Osteocyte (in vitro differentiated cells): Measurements from ENCODE around the gene APOBEC4. TPM values are rescaled to one million over a fixed set of nuclear protein-coding genes. Genes with fewer than 3 reads are reported as not detected.

Experiments
- DNase-seq: peaks from one replicate; pipeline ENCODE4 v3.0.0; 2021; ENCODE audit warnings: mixed read lengths; ENCODE audit not compliant: unreplicated experiment; ENCODE audit errors: extremely low spot score
- H3K27ac Mint-ChIP-seq: one replicate; pipeline ENCODE4 v1.8.0; 2021; ENCODE audit warnings: mild to moderate bottlenecking, mixed read lengths; ENCODE audit not compliant: unreplicated experiment
- H3K27me3 Mint-ChIP-seq: one replicate; pipeline ENCODE4 v1.8.0; 2021; ENCODE audit warnings: mixed read lengths; ENCODE audit not compliant: unreplicated experiment
- H3K36me3 Mint-ChIP-seq: one replicate; pipeline ENCODE4 v1.8.0; 2021; ENCODE audit warnings: mixed read lengths; ENCODE audit not compliant: unreplicated experiment
- H3K4me1 Mint-ChIP-seq: one replicate; pipeline ENCODE4 v1.8.0; 2021; ENCODE audit warnings: mixed read lengths; ENCODE audit not compliant: unreplicated experiment
- H3K4me3 Mint-ChIP-seq: one replicate; pipeline ENCODE4 v1.8.0; 2021; ENCODE audit warnings: mild to moderate bottlenecking, moderate library complexity, mixed read lengths; ENCODE audit not compliant: unreplicated experiment
- H3K9me3 Mint-ChIP-seq: one replicate; pipeline ENCODE4 v1.8.0; 2021; ENCODE audit warnings: mixed read lengths; ENCODE audit not compliant: unreplicated experiment
- CTCF ChIP-seq: fragments of 200-600 bp; sonication (generic); IDR thresholded peaks from 2 replicates; pipeline ENCODE4 v1.5.0; 2021; ENCODE audit warnings: antibody characterized with exemption, mild to moderate bottlenecking, moderate library complexity
- total RNA-seq: library from RNA; stranded (reverse); gene quantifications from 2 replicates; pipeline ENCODE4 v1.2.1, GENCODE V29; 2021

APOBEC4 gene
- total RNA-seq, 1 donor from 2014 or later = not detected

GRCh38 chr1:183602510-183602909, 50.6 kb downstream of the APOBEC4 start:
- Mint-ChIP-seq H3K9me3 (no peaks in the 10 kb centered on the region), H3K36me3 (no peaks in the 10 kb centered on the region), H3K4me3 (no peak overlapping the region), H3K27ac (no peak overlapping the region), H3K4me1 (peaks cover 36% of the 10 kb centered on the region), H3K27me3 (no peaks in the 10 kb centered on the region)
- DNase-seq = no peak
- no peak for TF ChIP-seq CTCF

- TF ChIP-seq CTCF = no peak
- H3K27ac Mint-ChIP-seq = no peak overlapping the region
- DNase-seq = no peak
- no peaks in the 10 kb centered on the region for H3K9me3 Mint-ChIP-seq
- H3K36me3 Mint-ChIP-seq = no peaks in the 10 kb centered on the region
- peaks cover 32% of the 10 kb centered on the region for H3K4me1 Mint-ChIP-seq
- H3K27me3 Mint-ChIP-seq = peaks cover 6% of the 10 kb centered on the region
- H3K4me3 Mint-ChIP-seq = no peak overlapping the region
Observed at GRCh38 chr1:183600634-183601033, 52.5 kb downstream of the APOBEC4 start.

GRCh38 chr1:183600136-183600535, 53.0 kb downstream of the APOBEC4 start:
- Mint-ChIP-seq H3K27me3 (peaks cover 6% of the 10 kb centered on the region), H3K9me3 (no peaks in the 10 kb centered on the region), H3K36me3 (no peaks in the 10 kb centered on the region), H3K27ac (no peak overlapping the region), H3K4me3 (no peak overlapping the region), H3K4me1 (peaks cover 27% of the 10 kb centered on the region)
- TF ChIP-seq CTCF = no peak
- DNase-seq = no peak

- no peaks in the 10 kb centered on the region for H3K9me3 Mint-ChIP-seq
- no peak for DNase-seq
- peak overlapping the region; percentile 32 for H3K27ac Mint-ChIP-seq
- peaks cover 11% of the 10 kb centered on the region for H3K4me1 Mint-ChIP-seq
- no peak for TF ChIP-seq CTCF
- no peak overlapping the region for H3K4me3 Mint-ChIP-seq
- H3K27me3 Mint-ChIP-seq = peaks cover 10% of the 10 kb centered on the region
- H3K36me3 Mint-ChIP-seq = no peaks in the 10 kb centered on the region
Observed at GRCh38 chr1:183598386-183598785, 54.7 kb downstream of the APOBEC4 start.

- Mint-ChIP-seq H3K4me3 (no peak overlapping the region), H3K27ac (no peak overlapping the region), H3K27me3 (peaks cover 11% of the 10 kb centered on the region), H3K36me3 (no peaks in the 10 kb centered on the region), H3K9me3 (no peaks in the 10 kb centered on the region), H3K4me1 (peaks cover 10% of the 10 kb centered on the region)
- no peak for DNase-seq
- no peak for TF ChIP-seq CTCF
Observed at GRCh38 chr1:183597656-183598347, 55.3 kb downstream of the APOBEC4 start.
